HG02610 (cell line): ENCODE measurements around the gene PDE10A.

Experiments
- ATAC-seq: cut with Tn5 transposase; IDR thresholded peaks from one replicate; pipeline ENCODE4 v1.9.1; 2021; ENCODE audit warnings: mild to moderate bottlenecking, moderate library complexity; ENCODE audit not compliant: unreplicated experiment

PDE10A gene

DNA sequence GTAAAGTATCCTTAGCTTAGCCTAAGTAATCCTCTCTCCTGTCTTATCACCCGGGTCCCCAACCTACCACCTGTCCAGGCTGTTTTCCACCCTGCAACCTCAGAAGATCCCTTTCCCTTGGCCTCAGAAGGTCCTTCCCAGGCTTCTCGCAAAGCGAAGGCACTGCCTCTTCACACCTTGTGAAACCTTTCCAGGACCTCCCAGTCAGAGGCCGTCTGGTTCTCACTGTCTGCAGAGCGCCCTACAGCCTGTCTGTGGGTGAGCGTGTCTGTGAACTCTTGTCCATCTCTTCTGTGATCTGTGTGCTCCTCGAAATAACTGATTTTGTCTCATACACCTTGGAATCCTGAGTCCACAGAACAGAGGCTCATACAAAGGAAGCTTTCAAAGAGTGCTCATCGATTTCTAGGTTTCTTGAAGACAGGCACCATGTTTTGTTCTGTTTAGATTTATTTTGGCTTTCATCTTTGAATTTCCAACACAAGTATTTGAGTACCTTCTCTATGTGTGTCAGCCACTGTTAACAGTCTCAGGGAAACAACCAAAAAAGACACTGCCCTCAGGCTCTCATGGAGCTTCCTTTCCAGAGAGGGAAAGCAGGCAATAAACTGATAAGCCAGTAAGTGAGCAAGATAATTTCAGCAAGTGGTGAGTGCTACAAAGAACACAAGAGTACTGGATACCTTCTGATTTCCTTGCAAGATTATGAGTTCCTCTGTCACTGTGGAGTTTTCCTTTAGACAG is 6.3 kb downstream of the PDE10A start:
- ATAC-seq = no peak

DNA sequence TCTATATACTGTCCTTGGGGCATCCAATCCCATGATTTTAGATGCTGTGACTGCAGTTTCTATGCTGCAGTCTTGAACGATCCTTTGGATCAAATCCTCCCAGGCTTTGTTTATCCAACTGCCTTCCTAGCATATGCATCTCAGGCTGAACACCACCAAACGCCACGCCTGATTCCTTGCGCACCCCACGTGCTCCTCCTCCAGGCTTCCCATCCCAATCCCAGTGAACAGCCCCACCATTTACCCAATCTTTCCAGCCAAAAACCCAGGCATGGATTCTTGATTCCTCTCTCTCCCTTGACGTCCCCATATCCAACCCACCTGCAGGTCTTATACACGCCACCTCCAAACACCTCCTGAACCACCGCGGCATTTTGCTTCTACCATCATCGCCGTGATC is 7.8 kb downstream of the PDE10A start:
- no peak for ATAC-seq

DNA sequence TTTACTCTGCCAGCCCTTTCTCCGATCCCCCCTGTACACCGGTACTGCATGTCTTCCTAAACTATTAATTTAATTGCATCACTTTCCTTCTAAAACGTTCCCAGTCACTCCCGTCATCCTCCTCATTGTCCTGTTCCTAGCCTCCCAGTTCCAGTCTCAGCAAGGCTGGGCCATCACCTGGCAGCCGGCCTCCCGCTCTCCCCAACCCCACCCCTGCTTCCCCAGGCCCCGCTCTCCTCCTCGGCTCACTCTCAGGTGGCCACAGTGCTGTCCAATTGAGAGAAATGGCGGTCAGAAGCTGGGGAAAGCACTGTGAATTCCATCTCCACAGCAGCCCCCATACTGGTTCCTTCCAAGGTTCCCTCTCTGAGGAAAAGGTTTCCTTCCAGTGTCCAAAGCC is 8.9 kb downstream of the PDE10A start:
- no peak for ATAC-seq

GRCh38 chr6:165653607-165654006 is 9.4 kb downstream of the PDE10A start:
- no peak for ATAC-seq

DNA sequence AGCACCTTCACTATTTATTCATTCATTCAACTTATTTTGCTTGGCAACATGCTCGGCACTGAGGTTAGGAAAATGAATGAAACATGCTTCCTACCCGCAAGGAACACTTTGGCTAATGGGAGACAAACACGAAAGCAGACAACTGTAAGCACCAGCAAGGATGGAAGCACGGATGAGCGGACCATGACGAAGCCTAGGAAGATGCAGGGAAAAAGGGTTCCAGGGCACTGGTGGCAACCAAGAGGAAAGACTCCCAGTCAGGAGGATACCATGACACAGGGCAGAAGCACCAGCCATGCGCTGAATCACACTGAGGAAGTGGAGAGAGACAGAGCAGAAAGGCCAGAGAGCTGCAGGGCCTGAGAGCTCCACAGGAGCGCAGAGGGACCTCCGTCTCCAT is 9.8 kb downstream of the PDE10A start:
- no peak for ATAC-seq

DNA sequence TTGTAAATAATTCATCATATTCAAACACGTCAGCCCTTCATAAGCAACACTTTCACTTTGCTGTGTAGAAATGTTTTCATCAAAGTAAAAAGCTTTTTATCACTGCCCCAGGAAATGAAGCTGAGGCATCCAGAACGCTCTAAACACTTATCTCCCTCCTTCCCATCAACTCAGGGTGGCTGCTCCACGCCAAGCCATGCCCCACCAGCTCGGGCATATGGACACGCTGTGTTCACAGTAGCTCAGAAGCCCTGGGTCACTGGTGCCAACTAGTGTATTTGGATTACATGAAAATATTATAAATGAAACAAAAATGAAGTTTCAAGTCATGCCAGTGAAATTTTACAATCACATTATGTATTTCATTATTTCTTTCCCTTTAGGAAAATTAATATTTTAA is 10.3 kb downstream of the PDE10A start:
- ATAC-seq = no peak

DNA sequence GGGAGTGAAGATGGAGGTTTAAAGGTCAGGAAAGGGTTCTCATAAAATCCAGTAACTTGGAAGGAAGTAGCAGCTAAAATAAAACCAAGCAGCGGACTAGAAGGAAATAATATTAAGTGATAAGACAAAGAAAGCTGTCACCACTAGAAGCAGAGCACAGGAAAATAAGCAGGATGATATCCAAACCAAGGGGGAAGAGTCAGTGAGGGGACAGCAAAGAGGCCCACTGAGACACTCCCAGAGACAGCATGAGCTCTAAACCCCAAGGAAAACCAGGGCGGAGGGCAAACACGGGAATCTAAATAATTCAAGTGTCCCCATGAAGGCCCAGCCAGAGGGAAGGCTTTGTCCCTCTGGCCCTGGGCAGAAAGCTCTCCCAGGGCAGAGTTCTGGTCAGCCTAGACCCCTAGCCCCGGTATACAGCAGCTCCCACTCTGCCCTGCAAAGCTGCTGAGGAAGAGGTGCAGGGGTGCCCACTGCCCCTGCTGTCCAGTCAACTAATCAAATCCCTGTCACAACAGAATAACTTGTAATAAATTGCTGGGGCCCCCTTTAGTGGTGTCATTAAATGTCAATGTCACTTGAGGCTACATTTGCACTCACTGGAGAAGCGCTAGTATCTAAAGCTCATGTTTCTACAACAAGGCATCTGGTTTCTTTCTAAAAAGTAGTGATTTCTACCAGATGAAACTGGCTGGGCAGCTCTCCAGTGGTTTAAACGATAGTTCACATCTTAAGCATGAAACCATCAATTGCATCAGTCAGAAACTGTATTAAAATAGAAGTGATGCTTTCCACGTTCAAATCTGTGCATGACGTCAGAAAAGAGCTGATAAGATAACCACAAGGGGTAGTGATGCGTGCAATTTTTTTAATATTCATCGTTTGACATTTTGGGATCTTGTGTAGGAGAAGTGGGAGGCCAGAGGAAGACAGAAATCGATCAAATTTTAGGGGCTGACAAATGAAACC is 13.6 kb downstream of the PDE10A start:
- no peak for ATAC-seq

DNA sequence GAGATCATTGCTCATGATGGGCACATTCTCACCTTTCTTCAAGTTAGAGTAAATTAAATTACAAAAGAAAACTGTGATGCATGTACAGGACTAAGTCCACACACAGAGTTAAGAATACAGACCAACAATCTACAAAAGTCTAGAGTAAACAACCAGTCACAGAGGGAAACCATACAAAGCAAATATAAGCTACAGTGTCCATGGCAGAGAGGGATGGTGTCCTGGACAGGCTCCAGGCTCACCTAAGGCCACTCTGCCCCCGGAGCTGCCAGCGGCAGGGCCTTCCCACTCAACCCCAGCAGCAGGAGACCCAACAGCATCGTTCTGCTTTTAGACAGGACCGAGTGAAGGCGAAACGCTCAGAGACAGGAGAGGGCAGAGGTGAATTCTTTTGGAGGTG is 16.0 kb downstream of the PDE10A start:
- no peak for ATAC-seq

- ATAC-seq = no peak
Measured at GRCh38 chr6:165645919-165646318, 17.1 kb downstream of the PDE10A start.

DNA sequence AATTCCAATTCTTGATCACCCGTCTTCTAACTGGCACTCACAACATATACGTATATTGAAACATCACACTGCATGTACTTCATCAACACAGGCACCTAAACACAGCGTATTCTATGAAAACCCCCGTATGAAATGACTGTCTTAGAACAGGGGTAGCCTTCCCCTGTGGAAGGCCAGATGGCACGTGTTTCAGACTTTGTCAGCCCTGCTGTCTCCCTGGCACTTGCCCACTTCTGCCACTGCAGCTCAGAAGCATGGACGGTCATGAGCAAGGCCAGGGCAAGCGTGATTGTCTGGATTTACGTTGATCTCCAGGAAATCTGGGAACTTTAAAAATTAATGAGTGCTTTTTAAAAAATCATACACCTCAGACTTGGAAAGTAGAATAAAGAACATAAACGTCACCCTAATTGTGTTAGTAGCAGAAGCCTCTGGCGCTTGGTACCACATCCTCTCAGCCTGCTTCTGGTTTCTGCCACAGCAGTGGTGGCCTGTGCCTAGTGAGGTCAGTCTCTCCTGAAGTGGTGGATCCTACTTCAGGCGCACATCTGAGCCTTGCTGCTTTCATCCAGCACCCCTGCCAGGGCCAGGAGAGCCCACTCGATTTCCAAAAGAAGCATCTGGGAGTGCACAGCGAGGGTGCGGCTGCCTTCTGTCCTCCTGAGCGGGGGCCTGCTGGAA is 18.3 kb downstream of the PDE10A start:
- no peak for ATAC-seq

GRCh38 chr6:165643015-165643414 is 20.0 kb downstream of the PDE10A start:
- ATAC-seq = no peak

- ATAC-seq = no peak
Measured at GRCh38 chr6:165641672-165642156, 21.3 kb downstream of the PDE10A start.

GRCh38 chr6:165640806-165641205 is 22.2 kb downstream of the PDE10A start:
- no peak for ATAC-seq

GRCh38 chr6:165638530-165638929 is 24.5 kb downstream of the PDE10A start:
- ATAC-seq = no peak

DNA sequence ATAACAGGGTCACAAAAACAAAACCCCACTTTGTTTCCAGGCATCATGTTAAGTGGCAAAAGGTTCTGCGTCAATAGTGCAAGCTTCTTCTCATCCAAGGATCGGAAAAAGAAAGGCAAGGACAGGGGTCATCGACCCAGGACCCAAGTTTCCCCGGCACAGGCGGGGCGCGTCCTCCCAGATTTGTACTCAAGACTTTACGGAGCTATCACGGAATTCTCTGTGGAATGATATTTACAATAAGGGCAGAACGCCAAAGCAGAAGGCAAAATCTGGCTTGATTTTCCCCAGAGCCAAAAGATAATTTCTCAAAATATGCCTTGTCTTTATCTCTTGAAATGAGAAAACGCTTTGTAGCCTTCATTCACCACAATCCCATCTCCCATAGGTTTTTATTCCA is 25.5 kb downstream of the PDE10A start:
- no peak for ATAC-seq

GRCh38 chr6:165636402-165637048 is 26.5 kb downstream of the PDE10A start:
- no peak for ATAC-seq

- ATAC-seq = no peak
Measured at GRCh38 chr6:165635965-165636364, 27.1 kb downstream of the PDE10A start.

DNA sequence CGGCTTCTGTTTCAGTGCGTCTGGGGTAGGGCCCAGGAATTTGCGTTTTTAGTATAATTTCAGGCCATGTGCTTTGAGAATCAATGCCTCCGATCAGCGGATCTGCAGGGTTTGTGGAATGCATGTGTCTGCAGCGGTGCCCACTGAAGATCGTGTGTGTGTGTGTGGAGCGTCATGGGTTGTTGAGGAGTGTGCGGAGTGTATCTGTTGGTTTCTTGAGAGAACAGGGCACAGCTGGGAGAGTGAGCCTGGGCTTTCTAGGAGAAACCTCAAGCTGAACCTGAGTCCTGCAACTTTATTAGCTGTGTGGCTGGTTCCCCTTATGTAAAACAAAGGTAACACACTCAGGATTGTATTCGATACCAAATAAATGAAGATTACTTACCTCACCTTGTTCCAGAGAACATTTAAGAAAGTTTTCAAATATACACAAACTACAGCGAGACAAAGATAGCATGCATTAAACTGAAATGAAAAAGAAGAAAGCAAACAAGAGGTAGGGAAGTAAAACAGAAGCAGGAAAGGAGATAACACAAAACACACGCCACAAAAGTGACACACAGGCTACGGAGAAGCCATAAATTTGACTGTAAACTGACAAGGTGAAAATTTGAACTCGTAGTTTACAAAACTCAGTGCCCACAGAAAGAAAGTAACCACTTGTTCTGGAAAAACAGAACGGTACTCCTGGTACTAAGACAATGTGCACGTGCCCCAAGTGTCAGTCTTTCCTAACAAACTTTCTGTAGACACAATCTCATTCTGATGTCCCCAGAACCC is 28.8 kb downstream of the PDE10A start:
- no peak for ATAC-seq

DNA sequence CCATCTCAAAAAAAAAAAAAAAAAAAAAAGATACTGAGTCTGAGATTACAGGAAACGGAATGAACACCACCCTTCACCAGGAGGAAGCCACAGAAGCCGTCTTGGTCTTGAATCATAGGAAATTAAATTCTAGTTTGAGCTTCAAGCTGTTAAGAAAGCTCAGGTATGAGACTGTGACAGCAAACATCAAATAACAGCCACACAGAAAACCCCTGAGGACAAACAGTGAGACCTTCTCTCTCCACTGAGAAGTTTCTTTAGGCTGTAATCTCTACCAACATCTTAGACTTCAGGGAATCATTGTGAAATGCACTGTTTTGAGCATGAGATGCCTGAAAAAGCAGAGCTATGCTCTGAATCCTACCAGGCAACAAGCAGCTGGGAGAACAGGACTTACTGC is 30.8 kb downstream of the PDE10A start:
- ATAC-seq = no peak

DNA sequence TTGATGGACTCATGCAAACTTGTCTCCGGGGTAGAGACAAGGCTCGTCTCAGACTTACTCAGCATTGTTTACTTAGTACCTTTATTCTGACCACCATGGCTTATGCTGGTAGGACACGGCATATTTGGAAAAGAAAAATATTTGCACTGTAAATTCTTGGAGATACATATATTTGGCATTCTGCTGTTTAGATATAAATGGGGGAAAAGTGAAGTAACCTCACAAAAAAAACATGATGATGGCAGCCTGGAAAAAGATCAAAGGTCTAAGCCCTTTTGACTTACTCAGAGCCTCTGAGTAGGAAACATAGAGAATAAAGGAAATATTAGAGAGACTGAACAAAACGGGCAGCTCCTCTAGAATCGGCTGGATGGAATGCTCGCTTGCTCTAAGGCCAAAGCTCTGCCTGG is 32.5 kb downstream of the PDE10A start:
- ATAC-seq = no peak
